Ramos (cell line): Measurements from ENCODE around the gene SGSH.
"Not testable (repeated sequence)": the region's sequence is repeated elsewhere in the genome, so short reads cannot be mapped to it uniquely, and the experiment has no call there.

Experiments used
- in situ Hi-C: fragments of 300-500 bp; cut with MboI; formaldehyde crosslinking; loops from one replicate; pipeline ENCODE4 v1.14.3; 2022; ENCODE audit warnings: low sequenced_read_pairs; ENCODE audit not compliant: unreplicated experiment

Gene SGSH

DNA sequence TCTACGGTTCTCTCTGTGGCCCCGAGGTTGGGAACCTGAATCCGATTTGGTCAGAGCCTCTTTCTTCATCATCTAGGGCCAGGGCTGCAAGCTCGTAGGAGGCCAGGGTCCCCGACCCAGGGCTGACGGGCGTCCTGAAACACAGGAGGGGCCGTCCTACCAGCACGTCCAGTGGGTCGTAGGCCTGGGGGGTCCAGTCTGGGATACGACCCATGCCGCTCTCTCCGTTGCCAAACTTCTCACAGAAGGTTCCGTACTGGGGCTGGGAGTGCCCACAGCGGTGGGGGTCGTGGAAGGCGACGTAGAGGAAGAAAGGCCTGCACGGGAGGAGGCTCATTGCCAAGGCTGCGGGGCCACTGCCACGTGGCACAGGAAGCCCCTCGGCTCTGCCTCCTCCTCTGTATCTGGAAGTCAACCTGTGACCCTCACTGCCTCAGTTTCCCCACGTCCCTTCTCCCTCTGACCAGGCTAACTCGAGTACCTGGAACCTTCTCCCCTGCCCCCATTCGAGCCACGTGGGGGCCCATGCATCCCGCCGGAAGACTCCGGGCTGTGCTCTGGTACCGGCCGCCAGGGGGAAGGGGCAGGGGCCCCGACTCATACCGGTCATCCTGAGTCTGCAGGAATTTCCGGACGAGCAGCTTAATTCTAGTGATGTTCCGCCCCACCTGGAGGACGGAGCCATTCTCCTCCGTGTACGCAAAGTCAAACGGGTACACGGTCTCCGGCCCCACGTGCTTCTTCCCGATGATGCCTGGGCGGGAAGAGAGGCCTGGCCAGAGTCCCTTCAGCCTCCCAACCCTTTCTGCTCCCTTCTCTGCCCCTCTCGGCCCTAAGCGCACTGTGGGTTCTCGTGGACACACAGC is 5.9 kb downstream of the SGSH start:
- in situ Hi-C loops = no loop called here

- in situ Hi-C loops = no loop called here
Observed at GRCh38 chr17:80213643-80213975, 6.5 kb downstream of the SGSH start.

DNA sequence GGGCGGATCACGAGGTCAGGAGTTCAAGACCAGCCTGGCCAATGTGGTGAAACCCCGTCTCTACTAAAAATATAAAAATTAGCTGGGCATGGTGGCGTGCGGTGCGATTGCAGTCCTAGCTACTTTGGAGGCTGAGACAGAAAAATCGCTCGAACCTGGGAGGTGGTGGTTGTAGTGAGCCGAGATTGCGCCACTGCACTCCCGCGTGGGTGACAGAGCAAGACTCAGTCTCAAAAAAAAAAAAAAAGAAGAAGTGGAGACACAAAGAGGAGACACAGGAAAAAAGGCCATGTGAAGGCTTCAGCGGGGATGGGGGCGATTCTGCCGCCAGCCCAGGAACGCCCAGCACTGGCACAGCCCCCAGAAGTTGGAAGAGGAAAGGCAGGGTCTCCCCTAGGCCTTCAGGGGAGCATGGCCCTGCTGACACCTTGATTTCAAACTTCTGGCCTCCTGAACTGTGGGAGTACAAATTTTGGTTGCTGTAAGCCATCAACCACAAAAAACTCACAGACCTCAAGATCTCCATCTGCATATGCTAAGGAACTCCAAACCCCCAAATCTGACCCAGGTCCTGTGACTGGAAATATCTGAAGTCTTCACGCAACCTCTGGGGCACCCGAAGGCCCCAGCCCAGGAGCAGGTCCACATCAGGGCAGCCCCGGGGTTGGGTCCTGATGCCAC is 7.0 kb downstream of the SGSH start:
- in situ Hi-C loops = no loop called here

- in situ Hi-C loops = no loop called here
Observed at GRCh38 chr17:80212511-80212910, 7.6 kb downstream of the SGSH start.

DNA sequence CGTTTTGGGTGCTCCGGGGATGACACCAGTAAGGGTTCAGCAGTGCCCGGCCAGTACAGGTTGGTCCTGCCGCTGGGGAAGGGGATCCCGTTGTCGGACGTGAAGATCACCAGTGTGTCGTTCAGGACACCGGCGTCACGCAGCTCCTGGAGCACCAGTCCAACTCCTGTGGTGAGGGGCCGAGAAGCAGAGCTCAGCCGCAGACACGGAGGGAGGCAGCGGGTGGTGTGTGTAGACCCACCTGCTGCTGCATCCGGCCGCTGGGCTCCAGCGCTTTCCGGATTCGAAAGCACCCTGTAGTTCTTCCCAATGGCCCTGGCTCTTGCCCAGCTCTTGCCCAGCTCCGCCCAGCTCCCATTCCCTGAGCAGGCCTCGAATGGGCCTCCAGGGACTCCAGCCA is 8.0 kb downstream of the SGSH start:
- in situ Hi-C loops = no loop called here

DNA sequence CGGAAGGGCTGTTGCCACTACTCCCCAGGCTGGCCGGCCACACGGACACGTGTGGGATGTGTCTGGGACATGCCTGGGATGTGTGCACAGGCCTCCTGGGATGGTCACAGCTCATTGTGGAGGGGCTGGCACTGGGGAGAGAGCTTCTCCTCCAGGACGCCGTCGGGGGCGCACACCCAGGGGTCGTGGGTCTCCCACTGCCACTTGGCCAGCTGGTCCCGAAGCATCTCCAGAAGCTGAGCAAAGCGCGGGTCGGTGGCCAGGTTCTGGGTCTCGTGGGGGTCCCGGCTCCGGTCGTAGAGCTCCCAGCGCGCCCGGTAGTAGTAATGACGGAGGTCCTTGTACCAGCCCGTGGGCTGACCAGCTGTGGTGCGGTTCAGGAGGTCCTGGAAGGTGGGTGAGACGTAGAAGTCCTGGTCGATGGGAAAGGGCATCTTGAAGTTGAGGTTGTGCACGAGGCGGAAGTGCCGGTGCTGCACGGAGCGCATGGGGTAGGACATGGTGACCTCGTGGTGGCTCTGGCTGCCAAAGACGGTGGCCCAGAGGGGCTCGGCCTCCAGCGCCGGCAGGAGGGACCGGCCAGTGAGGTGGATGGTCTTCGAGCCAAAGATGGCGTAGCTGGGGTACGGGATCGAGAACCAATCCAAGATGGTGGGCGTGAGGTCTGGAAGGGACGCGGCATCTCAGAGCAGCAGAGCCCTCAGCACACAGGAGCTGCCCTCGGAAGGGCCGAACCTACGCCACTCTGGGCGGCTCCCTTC is 9.6 kb downstream of the SGSH start:
- in situ Hi-C loops = no loop called here

DNA sequence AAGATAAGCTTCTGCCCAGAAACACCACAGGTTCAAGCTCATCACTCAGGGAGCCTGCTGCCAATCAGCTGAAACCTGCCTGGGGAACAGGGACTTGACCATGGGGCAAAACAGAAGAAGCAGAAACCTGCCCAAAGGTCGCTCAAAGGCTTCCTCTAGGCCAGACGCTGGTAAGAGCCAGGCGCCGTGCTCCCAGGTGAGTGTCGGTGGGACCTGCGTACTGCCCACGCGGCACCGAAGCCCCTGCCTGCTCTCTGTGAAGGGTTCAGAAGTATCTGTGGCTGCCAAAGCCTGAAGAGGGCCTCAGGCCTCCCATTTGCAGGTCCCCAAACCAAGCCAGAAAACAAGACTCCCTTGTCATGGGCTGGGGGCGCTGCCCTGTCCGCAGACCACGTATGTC is 10.4 kb downstream of the SGSH start:
- in situ Hi-C loops = no loop called here

- in situ Hi-C loops = no loop called here
Observed at GRCh38 chr17:80208050-80208449, 12.1 kb downstream of the SGSH start.

DNA sequence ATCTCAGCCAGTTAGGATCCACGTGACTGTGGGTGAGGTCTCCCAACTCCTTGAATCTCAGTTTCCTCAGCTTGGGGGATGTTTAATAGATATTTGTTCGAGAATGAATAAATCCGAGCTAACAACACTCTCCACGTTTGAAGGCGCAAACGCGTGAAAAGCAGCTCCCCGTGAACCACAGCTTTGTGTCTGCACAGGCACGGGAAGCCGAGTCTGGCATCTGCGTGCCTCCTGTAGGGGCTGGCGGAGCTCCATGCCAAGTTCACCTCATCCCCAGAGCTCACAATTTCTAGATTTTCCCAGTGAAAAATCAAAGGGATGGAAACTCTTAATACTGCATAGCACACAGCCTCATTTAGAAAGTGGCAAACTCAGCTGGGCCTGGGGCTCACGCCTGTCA is 14.3 kb downstream of the SGSH start:
- in situ Hi-C loops = no loop called here

GRCh38 chr17:80204626-80205468 is 15.3 kb downstream of the SGSH start:
- in situ Hi-C loops = no loop called here

DNA sequence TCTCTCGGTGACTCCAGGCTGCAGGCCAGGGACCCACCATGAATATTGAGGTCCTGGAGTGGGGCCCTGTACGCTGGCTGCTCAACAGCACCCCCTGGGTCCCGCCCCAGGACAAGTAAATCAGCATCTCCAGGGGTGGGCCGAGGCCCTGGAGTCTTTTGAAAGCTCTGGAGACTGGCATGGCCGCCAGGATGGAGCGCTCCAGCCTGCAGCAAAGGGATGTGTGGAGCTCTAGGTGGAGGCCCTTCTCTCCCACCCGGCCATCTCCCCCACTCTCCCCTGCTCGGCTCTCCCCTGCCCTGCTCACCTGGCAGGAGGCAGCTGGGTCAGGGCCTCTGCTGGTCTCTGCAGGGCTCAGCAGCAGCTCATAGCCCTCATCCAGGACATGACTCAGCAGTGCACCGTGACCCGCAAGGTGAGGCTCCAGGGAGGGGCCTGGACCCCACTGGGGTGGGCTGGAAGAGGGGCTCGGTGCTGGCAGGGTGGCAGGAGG is 16.6 kb downstream of the SGSH start:
- in situ Hi-C loops = no loop called here

DNA sequence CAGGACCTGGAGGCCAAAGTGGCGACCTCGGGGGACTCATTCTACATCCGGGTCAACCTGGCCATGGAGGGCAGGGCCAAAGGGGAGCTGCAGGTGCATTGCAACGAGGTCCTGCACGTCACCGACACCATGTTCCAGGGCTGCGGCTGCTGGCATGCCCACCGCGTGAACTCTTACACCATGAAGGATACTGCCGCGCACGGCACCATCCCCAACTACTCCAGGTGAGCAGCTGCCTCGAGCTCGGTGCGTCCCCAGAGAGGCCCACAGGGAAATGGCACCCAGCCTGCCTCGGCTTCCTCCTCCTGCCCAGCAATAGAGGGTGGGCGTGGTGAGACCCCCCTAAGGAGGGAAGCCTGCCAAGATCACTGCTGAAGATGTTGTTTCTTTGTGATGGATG is 17.9 kb downstream of the SGSH start:
- in situ Hi-C loops = no loop called here

GRCh38 chr17:80201446-80201845 is 18.7 kb downstream of the SGSH start:
- in situ Hi-C loops = no loop called here

- in situ Hi-C loops = not testable (repeated sequence)
Observed at GRCh38 chr17:80199295-80199694, 20.8 kb downstream of the SGSH start.

GRCh38 chr17:80198144-80198661 is 21.9 kb downstream of the SGSH start:
- in situ Hi-C loops = no loop called here

GRCh38 chr17:80196652-80197051 is 23.5 kb downstream of the SGSH start:
- in situ Hi-C loops = no loop called here

DNA sequence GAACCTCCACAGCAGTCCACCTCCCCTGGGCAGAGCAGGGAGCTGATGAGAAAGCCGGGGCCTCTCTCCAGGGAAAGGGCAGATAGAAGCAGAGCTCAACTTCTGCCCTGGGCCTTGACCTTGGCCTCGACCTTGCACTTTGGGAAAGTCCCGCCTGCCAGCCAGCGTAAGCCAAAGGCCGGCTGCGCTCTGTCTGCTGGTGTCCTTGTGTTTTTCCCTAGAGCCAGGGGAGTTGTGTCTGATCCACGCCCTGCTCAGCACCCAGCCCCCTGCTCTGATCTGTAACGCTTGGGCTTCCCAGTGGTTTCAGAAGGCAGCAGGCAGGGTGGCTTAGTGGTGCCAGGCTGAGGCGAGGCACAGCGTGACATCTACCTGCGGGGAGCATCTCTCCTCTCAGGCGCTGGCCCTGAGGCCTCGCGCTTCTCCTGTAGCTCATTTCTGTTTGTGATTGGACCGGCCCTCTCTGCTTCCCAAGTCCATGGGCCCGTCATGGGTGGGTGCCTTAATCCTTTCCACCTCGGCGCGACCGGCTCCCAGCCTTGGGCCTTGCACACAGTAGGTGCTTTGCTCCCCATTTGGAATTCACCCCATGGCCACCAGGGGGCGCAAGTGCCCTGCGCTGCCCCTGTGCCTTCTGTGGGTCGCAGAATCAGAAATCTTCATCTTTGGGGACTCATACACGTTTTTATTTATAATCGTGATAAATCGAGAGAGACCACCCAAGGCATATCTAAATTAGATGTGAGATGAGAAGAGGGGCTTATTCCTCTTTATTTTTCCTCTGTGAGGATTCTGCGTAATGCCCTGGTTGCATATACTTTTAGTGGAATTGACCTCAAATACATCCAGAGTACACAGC is 24.2 kb downstream of the SGSH start:
- in situ Hi-C loops = no loop called here

DNA sequence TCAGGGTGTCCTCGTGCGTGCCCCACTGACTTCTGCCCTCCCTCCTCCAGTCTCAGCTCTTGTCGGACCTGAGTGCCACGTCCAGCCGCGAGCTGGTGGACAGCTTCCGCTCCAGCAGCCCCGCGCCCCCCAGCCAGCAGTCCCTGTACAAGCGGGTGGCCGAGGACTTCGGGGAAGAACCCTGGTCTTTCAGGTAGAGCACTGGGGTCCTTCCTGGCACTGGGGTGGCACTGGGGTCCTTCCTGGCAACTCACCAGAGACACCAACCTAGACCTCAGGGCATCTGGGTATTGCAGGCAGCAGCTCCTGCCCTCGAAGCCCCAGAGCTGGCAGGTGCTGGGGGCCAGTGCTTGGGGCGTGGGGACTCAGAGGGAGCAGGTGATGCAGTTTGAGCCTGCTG is 25.0 kb downstream of the SGSH start:
- in situ Hi-C loops = no loop called here
